Naive thymus-derived CD8-positive, alpha-beta T cell (primary cell): Measurements from ENCODE around the gene PHLDB2. TPM values are rescaled to one million over a fixed set of nuclear protein-coding genes. Genes with fewer than 3 reads are reported as not detected.
"Not testable (repeated sequence)": the region's sequence is repeated elsewhere in the genome, so short reads cannot be mapped to it uniquely, and the experiment has no call there.

Experiments
- ATAC-seq, 2 donors: fragments of 150-1000 bp; cut with Tn5 transposase in 1 of 2; sonication (Bioruptor Pico), chemical (Tn5 transposase) in 1 of 2; 1 replicate in 1 of 2; 2 replicates in 1 of 2; pipeline ENCODE4 v1.10.0; 2021; ENCODE audit warnings: mild to moderate bottlenecking in 2 of 2, moderate library complexity in 2 of 2
- POLR2A ChIA-PET: fragments of 350-600 bp; sonication (Branson Sonifier 250); formaldehyde crosslinking; loops from one replicate; lab custom pipeline; 2021; ENCODE audit warnings: antibody characterized with exemption; lab: Charles Lee
- DNase-seq, 10 donors: peaks; one replicate each; pipeline versions ENCODE4 v3.0.0 to v3.0.0-alpha.2; 2020 to 2022
- H3K27ac Mint-ChIP-seq, 10 donors: one replicate each; pipeline ENCODE4 v1.8.0; 2020 to 2022; ENCODE audit warnings: mild to moderate bottlenecking in 10 of 10, mixed read lengths in 10 of 10, moderate library complexity in 4 of 10, inconsistent platforms in 1 of 10
- H3K27me3 Mint-ChIP-seq, 5 donors: one replicate each; pipeline ENCODE4 v1.8.0; 2021 to 2022; ENCODE audit warnings: mixed read lengths in 5 of 5
- H3K36me3 Mint-ChIP-seq, 3 donors: one replicate each; pipeline ENCODE4 v1.8.0; 2020 to 2022; ENCODE audit warnings: mixed read lengths in 3 of 3, mild to moderate bottlenecking in 2 of 3, inconsistent platforms in 1 of 3
- H3K4me1 Mint-ChIP-seq, 4 donors: one replicate each; pipeline ENCODE4 v1.8.0; 2021 to 2022; ENCODE audit warnings: mixed read lengths in 4 of 4
- H3K4me3 Mint-ChIP-seq, 10 donors: one replicate each; pipeline ENCODE4 v1.8.0; 2020 to 2022; ENCODE audit warnings: mild to moderate bottlenecking in 10 of 10, mixed read lengths in 10 of 10, moderate library complexity in 6 of 10, inconsistent platforms in 1 of 10
- H3K9me3 Mint-ChIP-seq, 9 donors: one replicate each; pipeline ENCODE4 v1.8.0; 2020 to 2022; ENCODE audit warnings: mixed read lengths in 9 of 9, mild to moderate bottlenecking in 3 of 9, inconsistent platforms in 1 of 9, moderate library complexity in 1 of 9
- polyA plus RNA-seq, 3 donors: library from polyadenylated mRNA; unstranded; fragments of 300-500 nt; fragmentation: Illumina TruSeq; gene quantifications; one replicate each; pipeline ENCODE4 v1.2.3, GENCODE V29; 2021
- total RNA-seq, 8 experiments: library from RNA in 2 of 8; stranded (reverse) in 2 of 8; gene quantifications; one replicate each; pipeline ENCODE4 v1.2.3 and lab custom pipeline; 2021 to 2026

The PHLDB2 gene
- total RNA-seq (1 to 10 TPM; 2.1 to 3.0 TPM), polyA plus RNA-seq (1 to 10 TPM in 1 of 3 donors, under 1 TPM in 2; 0.46 to 4.6 (median 0.53) TPM), total RNA-seq (lab: John Stamatoyannopoulos, UW) (2.4 to 9.3 (median 3.7) reads per million in 6 experiments)

DNA sequence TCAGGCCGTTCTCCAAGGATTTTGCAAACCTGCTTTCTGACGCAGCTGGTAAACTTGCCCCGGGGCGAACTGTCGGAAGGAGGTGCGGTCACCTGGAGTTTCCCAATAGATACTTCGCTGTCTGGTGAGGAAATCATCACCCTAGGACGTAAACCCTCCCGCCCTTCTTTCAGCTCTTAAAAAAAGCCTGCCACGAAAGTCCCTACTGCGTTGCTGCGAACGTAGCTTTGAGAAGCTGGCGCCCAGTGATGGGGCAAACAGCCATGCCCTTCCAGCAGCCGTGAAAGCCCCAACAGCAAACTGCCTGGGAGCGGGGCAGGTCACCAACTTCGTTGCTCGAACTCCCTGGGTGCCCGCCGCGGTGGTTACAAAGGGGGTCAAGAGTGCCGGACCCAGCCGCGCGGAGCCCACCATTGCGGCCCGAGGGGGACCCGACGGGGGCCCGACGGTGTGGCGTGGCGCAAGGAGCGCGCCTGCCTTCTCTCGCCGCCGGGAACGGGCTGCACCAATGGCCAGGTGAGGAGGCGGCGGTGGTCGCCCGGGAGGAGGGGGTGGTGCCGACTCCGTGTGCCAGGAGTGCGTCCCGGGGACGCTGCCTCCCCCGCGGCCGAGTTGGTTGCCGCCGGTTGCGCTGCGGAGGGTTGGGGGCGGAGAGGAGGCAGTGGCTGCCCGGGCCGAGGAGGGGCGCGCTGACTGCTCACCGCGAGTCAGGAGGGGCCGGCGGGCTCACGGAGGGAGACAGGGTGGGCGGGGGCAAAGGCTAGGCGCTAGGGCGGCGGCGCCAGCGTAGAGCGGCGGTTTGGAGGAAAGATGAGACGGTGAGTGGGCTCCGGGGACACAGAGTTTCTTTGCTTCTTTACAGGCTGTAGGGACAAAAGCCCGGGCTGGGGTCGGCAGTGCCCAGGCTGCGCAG lies at the start of gene PHLDB2:
Gene PHLDB2, plus strand, starts transcription at position 205 of the 913 bp plus-strand sequence. CDS start 24,813 bp downstream, outside the sequence.
- DNase-seq (peak; percentile 33 to 76 (median 48)), ATAC-seq (peak; percentile 79 to 85)
- Mint-ChIP-seq H3K9me3 (no peaks in the 10 kb centered on the region), H3K4me1 (peaks cover 5 to 25% (median 13%) of the 10 kb centered on the region in 4 donors), H3K27me3 (peaks cover 5 to 54% (median 9%) of the 10 kb centered on the region in 5 donors), H3K36me3 (no peaks in the 10 kb centered on the region), H3K4me3 (peak within 1 kb of the TSS; percentile 90 to 97 (median 94)), H3K27ac (peak within 1 kb of the TSS; percentile 63 to 89 (median 83))
- POLR2A ChIA-PET: interaction anchor here (1.0 to 1.1 kb wide), 2 partner anchors 120 kb away, joined by 3 to 5 read pairs; partner anchors contain the start of gene ABHD10

GRCh38 chr3:111810909-111811308 lies 48.2 kb upstream of the PHLDB2 start:
- Mint-ChIP-seq H3K9me3 (peaks cover 0 to 13% (median 8%) of the 10 kb centered on the region in 9 donors), H3K4me3 (no peak overlapping the region), H3K27me3 (no peaks in the 10 kb centered on the region), H3K36me3 (peaks cover 0 to 9% (median 6%) of the 10 kb centered on the region in 3 donors), H3K27ac (no peak overlapping the region), H3K4me1 (no peaks in the 10 kb centered on the region)
- ATAC-seq (no peak), DNase-seq (no peak)
- POLR2A ChIA-PET: no interaction called here

DNA sequence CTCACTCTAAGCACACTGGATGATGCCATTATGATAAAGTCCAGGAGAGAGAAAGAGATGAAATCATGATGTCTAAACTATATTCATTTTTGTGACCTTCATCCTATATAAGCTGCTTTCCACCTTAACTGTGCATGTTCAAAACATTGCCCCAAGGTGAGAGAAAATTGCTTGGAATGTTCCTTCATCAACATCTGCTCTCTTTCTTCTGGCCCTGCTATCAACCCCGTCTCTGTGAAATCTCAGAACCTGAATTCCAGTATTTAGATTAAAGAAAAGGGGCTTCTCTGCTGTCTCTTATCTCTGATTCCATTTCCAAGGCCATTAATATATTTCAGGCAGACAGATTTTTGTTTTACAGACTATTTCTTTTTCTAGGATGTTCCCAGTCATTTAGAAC lies 47.3 kb upstream of the PHLDB2 start:
- POLR2A ChIA-PET: no interaction called here
- DNase-seq (no peak), ATAC-seq (no peak)
- peaks cover 0 to 16% (median 11%) of the 10 kb centered on the region in 9 donors for H3K9me3 Mint-ChIP-seq
- no peak overlapping the region for H3K27ac Mint-ChIP-seq
- H3K4me3 Mint-ChIP-seq: no peak overlapping the region
- H3K4me1 Mint-ChIP-seq: no peaks in the 10 kb centered on the region
- H3K27me3 Mint-ChIP-seq: no peaks in the 10 kb centered on the region
- H3K36me3 Mint-ChIP-seq: peaks cover 0 to 9% (median 9%) of the 10 kb centered on the region in 3 donors

GRCh38 chr3:111812701-111813100 lies 46.4 kb upstream of the PHLDB2 start:
- Mint-ChIP-seq H3K4me1 (no peaks in the 10 kb centered on the region), H3K27me3 (no peaks in the 10 kb centered on the region), H3K36me3 (peaks cover 0 to 9% (median 9%) of the 10 kb centered on the region in 3 donors), H3K9me3 (peaks cover 0 to 20% (median 13%) of the 10 kb centered on the region in 9 donors), H3K27ac (no peak overlapping the region), H3K4me3 (no peak overlapping the region)
- ATAC-seq (no peak), DNase-seq (no peak)
- POLR2A ChIA-PET: no interaction called here

DNA sequence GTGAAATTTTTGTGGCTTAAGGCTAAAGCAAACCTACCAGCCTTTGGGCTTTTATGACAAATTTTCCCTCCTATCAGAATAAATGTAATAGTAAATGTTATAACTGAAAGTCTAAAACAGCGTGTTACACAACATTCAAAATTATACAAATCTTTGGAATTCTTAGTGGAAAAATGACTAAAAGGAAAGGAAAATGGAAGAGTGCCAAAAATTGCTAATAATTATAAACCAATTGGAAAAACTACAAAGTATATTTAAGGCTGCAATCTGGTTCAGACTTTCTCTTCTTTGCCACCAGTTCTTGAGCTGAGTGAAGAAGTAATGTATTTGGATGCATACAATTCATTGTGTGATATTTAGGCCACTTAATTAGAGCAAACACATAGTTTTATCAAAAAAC lies 45.6 kb upstream of the PHLDB2 start:
- no peak for DNase-seq
- H3K27ac Mint-ChIP-seq: no peak overlapping the region
- H3K36me3 Mint-ChIP-seq: peaks cover 0 to 10% (median 9%) of the 10 kb centered on the region in 3 donors
- POLR2A ChIA-PET: no interaction called here
- H3K4me1 Mint-ChIP-seq: no peaks in the 10 kb centered on the region
- no peak overlapping the region for H3K4me3 Mint-ChIP-seq
- H3K9me3 Mint-ChIP-seq: peaks cover 0 to 20% (median 14%) of the 10 kb centered on the region in 9 donors
- H3K27me3 Mint-ChIP-seq: no peaks in the 10 kb centered on the region
- ATAC-seq: no peak

GRCh38 chr3:111813979-111814378 lies 45.1 kb upstream of the PHLDB2 start:
- POLR2A ChIA-PET: no interaction called here
- peaks cover 0 to 22% (median 15%) of the 10 kb centered on the region in 9 donors for H3K9me3 Mint-ChIP-seq

GRCh38 chr3:111816771-111817170 lies 42.3 kb upstream of the PHLDB2 start:
- H3K4me3 Mint-ChIP-seq, H3K27me3 Mint-ChIP-seq, ATAC-seq, DNase-seq, H3K4me1 Mint-ChIP-seq, POLR2A ChIA-PET, H3K27ac Mint-ChIP-seq: not testable (repeated sequence)
- H3K36me3 Mint-ChIP-seq: peaks cover 0 to 19% (median 16%) of the 10 kb centered on the region in 3 donors
- H3K9me3 Mint-ChIP-seq: peaks cover 0 to 36% (median 15%) of the 10 kb centered on the region in 9 donors

More at GRCh38 chr3:111813979-111814378, 45.1 kb upstream of the PHLDB2 start:
- Mint-ChIP-seq H3K4me3 (no peak overlapping the region), H3K27me3 (no peaks in the 10 kb centered on the region), H3K36me3 (peaks cover 0 to 15% (median 9%) of the 10 kb centered on the region in 3 donors), H3K27ac (no peak overlapping the region), H3K4me1 (no peaks in the 10 kb centered on the region)
- no peak for ATAC-seq
- DNase-seq: no peak

GRCh38 chr3:111819927-111820326 lies 39.1 kb upstream of the PHLDB2 start:
- peaks cover 0 to 3% (median 0%) of the 10 kb centered on the region in 5 donors for H3K27me3 Mint-ChIP-seq
- H3K4me3 Mint-ChIP-seq: no peak overlapping the region
- no peaks in the 10 kb centered on the region for H3K4me1 Mint-ChIP-seq
- ATAC-seq (no peak), DNase-seq (no peak)
- peaks cover 0 to 35% (median 16%) of the 10 kb centered on the region in 9 donors for H3K9me3 Mint-ChIP-seq
- no peak overlapping the region for H3K27ac Mint-ChIP-seq
- POLR2A ChIA-PET: no interaction called here
- peaks cover 0 to 18% (median 16%) of the 10 kb centered on the region in 3 donors for H3K36me3 Mint-ChIP-seq

DNA sequence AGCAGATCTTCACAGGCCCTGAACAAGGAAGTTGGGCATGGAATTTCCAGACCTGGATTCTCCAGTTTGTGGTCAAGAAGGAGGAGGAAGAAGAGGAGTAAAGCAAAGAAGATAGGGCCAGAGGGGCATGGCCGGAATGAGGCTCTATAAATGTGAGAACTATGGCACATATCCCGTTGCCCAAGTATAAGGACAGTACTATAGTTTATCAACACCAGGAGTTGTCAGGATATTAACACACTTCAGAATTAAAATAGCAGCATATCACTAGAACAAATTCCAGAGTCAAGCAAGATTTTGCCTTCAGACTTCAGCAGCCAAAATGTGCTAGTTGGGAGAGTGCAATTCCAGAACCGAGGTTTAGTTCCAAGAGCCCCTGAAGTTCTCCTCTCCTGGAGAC lies 38.4 kb upstream of the PHLDB2 start:
- Mint-ChIP-seq H3K27me3 (peaks cover 0 to 3% (median 0%) of the 10 kb centered on the region in 5 donors), H3K9me3 (peaks cover 0 to 28% (median 9%) of the 10 kb centered on the region in 9 donors), H3K36me3 (peaks cover 0 to 11% (median 10%) of the 10 kb centered on the region in 3 donors), H3K27ac (no peak overlapping the region), H3K4me1 (no peaks in the 10 kb centered on the region), H3K4me3 (no peak overlapping the region)
- POLR2A ChIA-PET: no interaction called here
- ATAC-seq (no peak), DNase-seq (no peak)

- H3K27ac Mint-ChIP-seq: no peak overlapping the region
Measured at GRCh38 chr3:111821891-111822290, 37.2 kb upstream of the PHLDB2 start.

DNA sequence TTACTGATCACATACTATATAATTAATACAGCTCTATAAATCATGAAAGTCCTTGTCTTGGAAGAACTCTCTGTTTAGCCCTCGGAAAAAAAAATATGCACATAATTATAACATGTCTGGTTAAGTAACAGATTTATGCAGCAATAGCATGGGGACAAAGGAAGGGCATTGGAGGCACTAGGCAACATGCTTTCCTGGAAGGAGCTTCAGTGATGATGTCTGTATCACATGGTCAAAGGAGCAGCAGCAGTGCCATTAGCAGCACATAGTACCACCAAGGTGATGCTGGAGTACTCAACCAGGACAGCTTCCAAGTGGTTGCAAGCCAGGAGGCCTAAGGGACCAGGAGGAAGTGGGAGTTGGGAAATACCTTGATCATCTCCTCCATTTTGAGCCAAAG lies 36.3 kb upstream of the PHLDB2 start:
- H3K27me3 Mint-ChIP-seq: peaks cover 0 to 3% (median 0%) of the 10 kb centered on the region in 5 donors
- peaks cover 0 to 8% (median 0%) of the 10 kb centered on the region in 4 donors for H3K4me1 Mint-ChIP-seq
- no peak overlapping the region for H3K4me3 Mint-ChIP-seq
- POLR2A ChIA-PET: no interaction called here
- ATAC-seq: no peak
- peaks cover 0 to 10% (median 7%) of the 10 kb centered on the region in 3 donors for H3K36me3 Mint-ChIP-seq
- no peak for DNase-seq
- H3K9me3 Mint-ChIP-seq: peaks cover 0 to 20% (median 6%) of the 10 kb centered on the region in 9 donors
- H3K27ac Mint-ChIP-seq: no peak overlapping the region

More at GRCh38 chr3:111821891-111822290, 37.2 kb upstream of the PHLDB2 start:
- no peak overlapping the region for H3K4me3 Mint-ChIP-seq
- POLR2A ChIA-PET: no interaction called here
- peaks cover 0 to 6% (median 0%) of the 10 kb centered on the region in 4 donors for H3K4me1 Mint-ChIP-seq
- H3K36me3 Mint-ChIP-seq: peaks cover 0 to 10% (median 7%) of the 10 kb centered on the region in 3 donors
- no peak for DNase-seq
- H3K27me3 Mint-ChIP-seq: peaks cover 0 to 3% (median 0%) of the 10 kb centered on the region in 5 donors
- H3K9me3 Mint-ChIP-seq: peaks cover 0 to 22% (median 7%) of the 10 kb centered on the region in 9 donors
- ATAC-seq: no peak

GRCh38 chr3:111823341-111823855 lies 35.7 kb upstream of the PHLDB2 start:
- Mint-ChIP-seq H3K4me3 (no peak overlapping the region), H3K27me3 (peaks cover 0 to 3% (median 0%) of the 10 kb centered on the region in 5 donors), H3K36me3 (peaks cover 0 to 9% (median 7%) of the 10 kb centered on the region in 3 donors), H3K4me1 (peaks cover 0 to 8% (median 0%) of the 10 kb centered on the region in 4 donors), H3K27ac (no peak overlapping the region), H3K9me3 (peaks cover 0 to 20% (median 6%) of the 10 kb centered on the region in 9 donors)
- DNase-seq: no peak
- no peak for ATAC-seq
- POLR2A ChIA-PET: no interaction called here
